ENCODE measurements around the gene CTXN2.

CTXN2 gene

GRCh38 chr15:48177383-48177765 lies 14.1 kb upstream of the CTXN2 start:
- Mint-ChIP-seq H3K4me3 (peak overlapping the region; percentile 95), H3K9me3 (peaks cover 29% of the 10 kb centered on the region), H3K27ac (peak overlapping the region; percentile 93), H3K27me3 (ENCODE audit: low read depth, poor library complexity) (peaks cover 6% of the 10 kb centered on the region), H3K36me3 (ENCODE audit: low read depth) (peaks cover 30% of the 10 kb centered on the region), H3K4me1 (peaks cover 25% of the 10 kb centered on the region)
- no peak for DNase-seq
- TF ChIP-seq, protein P1, sequence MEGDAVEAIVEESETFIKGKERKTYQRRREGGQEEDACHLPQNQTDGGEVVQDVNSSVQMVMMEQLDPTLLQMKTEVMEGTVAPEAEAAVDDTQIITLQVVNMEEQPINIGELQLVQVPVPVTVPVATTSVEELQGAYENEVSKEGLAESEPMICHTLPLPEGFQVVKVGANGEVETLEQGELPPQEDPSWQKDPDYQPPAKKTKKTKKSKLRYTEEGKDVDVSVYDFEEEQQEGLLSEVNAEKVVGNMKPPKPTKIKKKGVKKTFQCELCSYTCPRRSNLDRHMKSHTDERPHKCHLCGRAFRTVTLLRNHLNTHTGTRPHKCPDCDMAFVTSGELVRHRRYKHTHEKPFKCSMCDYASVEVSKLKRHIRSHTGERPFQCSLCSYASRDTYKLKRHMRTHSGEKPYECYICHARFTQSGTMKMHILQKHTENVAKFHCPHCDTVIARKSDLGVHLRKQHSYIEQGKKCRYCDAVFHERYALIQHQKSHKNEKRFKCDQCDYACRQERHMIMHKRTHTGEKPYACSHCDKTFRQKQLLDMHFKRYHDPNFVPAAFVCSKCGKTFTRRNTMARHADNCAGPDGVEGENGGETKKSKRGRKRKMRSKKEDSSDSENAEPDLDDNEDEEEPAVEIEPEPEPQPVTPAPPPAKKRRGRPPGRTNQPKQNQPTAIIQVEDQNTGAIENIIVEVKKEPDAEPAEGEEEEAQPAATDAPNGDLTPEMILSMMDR (IDR thresholded peaks at IDR 0.05) = no peak

- peaks cover 6% of the 10 kb centered on the region for H3K27me3 Mint-ChIP-seq (ENCODE audit: low read depth, poor library complexity)
- H3K36me3 Mint-ChIP-seq (ENCODE audit: low read depth) = peaks cover 23% of the 10 kb centered on the region
- peak within 1 kb of the TSS; percentile 93 for H3K27ac Mint-ChIP-seq
- peak; percentile 78 for DNase-seq
- TF ChIP-seq, protein P1 (IDR thresholded peaks at IDR 0.05) = no peak
- peaks cover 25% of the 10 kb centered on the region for H3K4me1 Mint-ChIP-seq
- H3K9me3 Mint-ChIP-seq = peaks cover 22% of the 10 kb centered on the region
- H3K4me3 Mint-ChIP-seq = peak within 1 kb of the TSS; percentile 95
Observed at GRCh38 chr15:48177766-48178647, 13.5 kb upstream of the CTXN2 start, which contains the start of gene MYEF2. Gene MYEF2, minus strand, starts transcription at chr15:48178295. Its CDS starts 58 bp downstream, at chr15:48178237.

- H3K27ac Mint-ChIP-seq = no peak overlapping the region
- TF ChIP-seq, protein P1 (IDR thresholded peaks at IDR 0.05) = no peak
- peaks cover 17% of the 10 kb centered on the region for H3K9me3 Mint-ChIP-seq
- H3K36me3 Mint-ChIP-seq (ENCODE audit: low read depth) = peaks cover 17% of the 10 kb centered on the region
- DNase-seq = no peak
- H3K4me3 Mint-ChIP-seq = peak overlapping the region; percentile 72
- H3K4me1 Mint-ChIP-seq = peaks cover 25% of the 10 kb centered on the region
- peaks cover 6% of the 10 kb centered on the region for H3K27me3 Mint-ChIP-seq (ENCODE audit: low read depth, poor library complexity)
Observed at GRCh38 chr15:48178648-48178931, 12.9 kb upstream of the CTXN2 start.

DNA sequence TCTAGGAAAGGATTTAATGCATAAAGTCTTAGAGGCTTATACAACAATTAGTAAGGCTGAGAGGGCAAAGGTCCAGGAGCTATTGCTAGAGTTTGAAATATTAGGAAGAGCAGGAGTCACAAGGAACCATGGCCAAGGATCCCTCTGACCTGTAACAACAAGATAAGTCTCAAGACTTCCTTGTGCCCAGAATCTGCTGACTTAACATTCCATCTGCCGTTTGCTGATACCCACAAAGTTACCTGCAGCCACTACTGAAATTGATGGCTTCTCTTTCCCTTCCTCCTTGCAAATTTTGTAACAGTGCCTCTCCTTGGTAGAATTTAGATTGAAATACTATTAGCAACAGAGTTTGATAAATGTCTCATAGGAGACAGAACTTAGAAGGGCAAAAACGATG lies 8.7 kb upstream of the CTXN2 start:
- Mint-ChIP-seq H3K27ac (no peak overlapping the region), H3K27me3 (ENCODE audit: low read depth, poor library complexity) (peaks cover 10% of the 10 kb centered on the region), H3K9me3 (no peaks in the 10 kb centered on the region), H3K4me1 (no peaks in the 10 kb centered on the region), H3K36me3 (ENCODE audit: low read depth) (no peaks in the 10 kb centered on the region), H3K4me3 (no peak overlapping the region)
- TF ChIP-seq, protein P1 (IDR thresholded peaks at IDR 0.05) = no peak
- DNase-seq = no peak

GRCh38 chr15:48185529-48185928 lies 5.9 kb upstream of the CTXN2 start:
- Mint-ChIP-seq H3K4me3 (no peak overlapping the region), H3K27ac (no peak overlapping the region), H3K4me1 (no peaks in the 10 kb centered on the region), H3K36me3 (ENCODE audit: low read depth) (no peaks in the 10 kb centered on the region), H3K9me3 (no peaks in the 10 kb centered on the region), H3K27me3 (ENCODE audit: low read depth, poor library complexity) (peaks cover 14% of the 10 kb centered on the region)
- DNase-seq = no peak
- TF ChIP-seq, protein P1 (IDR thresholded peaks at IDR 0.05) = no peak

DNA sequence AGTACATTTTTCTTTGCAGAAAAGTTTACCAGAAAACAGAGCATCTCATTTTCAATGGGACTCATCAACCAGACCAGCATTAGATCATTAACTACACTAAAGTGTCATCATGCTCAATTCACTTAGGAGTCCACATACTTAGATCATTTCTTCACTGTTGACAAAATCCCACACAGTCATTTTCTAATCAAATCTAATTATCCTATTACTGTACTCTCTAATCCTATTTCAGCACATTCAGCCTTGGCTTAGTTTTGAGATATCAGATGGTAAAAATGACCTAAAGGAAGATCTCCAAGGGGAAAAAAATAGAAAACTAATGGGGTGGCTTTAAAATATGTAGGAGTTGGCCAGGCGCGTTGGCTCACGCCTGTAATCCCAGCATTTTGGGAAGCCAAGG lies 5.2 kb upstream of the CTXN2 start:
- H3K4me3 Mint-ChIP-seq = no peak overlapping the region
- DNase-seq = no peak
- peaks cover 7% of the 10 kb centered on the region for H3K4me1 Mint-ChIP-seq
- H3K27me3 Mint-ChIP-seq (ENCODE audit: low read depth, poor library complexity) = peaks cover 18% of the 10 kb centered on the region
- H3K9me3 Mint-ChIP-seq = no peaks in the 10 kb centered on the region
- no peaks in the 10 kb centered on the region for H3K36me3 Mint-ChIP-seq (ENCODE audit: low read depth)
- H3K27ac Mint-ChIP-seq = no peak overlapping the region
- TF ChIP-seq, protein P1 (IDR thresholded peaks at IDR 0.05) = no peak
